Gastroesophageal sphincter (tissue), 4 donors: ENCODE measurements around the gene SLC29A3. TPM values are rescaled to one million over a fixed set of nuclear protein-coding genes. Genes with fewer than 3 reads are reported as not detected.

ENCODE experiments used
- ATAC-seq: fragments of 150-250 bp; one replicate; pipeline ENCODE4 v1.9.1; 2016; ENCODE audit warnings: mild to moderate bottlenecking, moderate library complexity
- H3K27ac ChIP-seq, 4 donors: fragments of 200-600 bp; sonication (generic) in 3 of 4; 1 replicate in 3 of 4; 2 replicates in 1 of 4; pipeline ENCODE4 v1.5.1; 2016 to 2019
- H3K27me3 ChIP-seq: fragments of 200-600 bp; sonication (generic); one replicate; pipeline ENCODE4 v1.5.1; 2019
- H3K36me3 ChIP-seq, 2 donors: fragments of 200-600 bp; sonication (generic); one replicate each; pipeline ENCODE4 v1.5.1; 2019; ENCODE audit warnings: control low read depth in 1 of 2
- H3K4me1 ChIP-seq, 3 donors: fragments of 200-600 bp; sonication (generic); 1 replicate in 2 of 3; 2 replicates in 1 of 3; pipeline ENCODE4 v1.5.1; 2016 to 2019; ENCODE audit warnings: control low read depth in 2 of 3
- H3K4me3 ChIP-seq, 2 donors: fragments of 200-600 bp; sonication (generic); one replicate each; pipeline ENCODE4 v1.5.1; 2019; ENCODE audit warnings: mild to moderate bottlenecking in 1 of 2, moderate library complexity in 1 of 2
- H3K9me3 ChIP-seq, 3 donors: fragments of 200-600 bp; sonication (generic); one replicate each; pipeline ENCODE4 v1.5.1; 2017 to 2019; ENCODE audit warnings: control low read depth in 2 of 3
- EP300 ChIP-seq: sonication (generic); formaldehyde crosslinking; IDR thresholded peaks from one replicate; pipeline ENCODE4 v1.6.1; 2017; ENCODE audit warnings: antibody characterized with exemption, mild to moderate bottlenecking
- POLR2A ChIP-seq, 2 donors: fragments of 450-650 bp; IDR thresholded peaks; one replicate each; pipeline ENCODE4 v1.6.1; 2017; ENCODE audit warnings: antibody characterized with exemption in 2 of 2, mild to moderate bottlenecking in 2 of 2, moderate library complexity in 1 of 2
- POLR2AphosphoS5 ChIP-seq: sonication (generic); formaldehyde crosslinking; IDR thresholded peaks from one replicate; pipeline ENCODE4 v1.6.1; 2017; ENCODE audit warnings: antibody characterized with exemption
- WGBS, 2 donors: methylation state at CpG; one replicate each; pipeline ENCODE4 v1.1.5; 2018; ENCODE audit warnings: low coverage in 1 of 2; 5-methylcytosine and 5-hydroxymethylcytosine counted together
- total RNA-seq, 4 donors: library from RNA; depleted of rRNA; stranded (reverse); fragments of >200 nt; gene quantifications; one replicate each; pipeline ENCODE4 v1.1.0, GENCODE V29; 2016
- TF ChIP-seq, protein P1 (sequence below), 4 experiments: fragments of 200-600 bp in 2 of 4; fragments of 450-650 bp in 2 of 4; sonication (generic) in 1 of 4; IDR thresholded peaks; one replicate each; pipeline ENCODE4 v1.5.1; 2017 to 2019; ENCODE audit warnings: antibody characterized with exemption in 4 of 4, mild to moderate bottlenecking in 2 of 4, moderate library complexity in 2 of 4

Gene SLC29A3
- total RNA-seq, 4 donors from 2014 or later, result 3.3 to 9.8 (median 4.9) TPM

DNA sequence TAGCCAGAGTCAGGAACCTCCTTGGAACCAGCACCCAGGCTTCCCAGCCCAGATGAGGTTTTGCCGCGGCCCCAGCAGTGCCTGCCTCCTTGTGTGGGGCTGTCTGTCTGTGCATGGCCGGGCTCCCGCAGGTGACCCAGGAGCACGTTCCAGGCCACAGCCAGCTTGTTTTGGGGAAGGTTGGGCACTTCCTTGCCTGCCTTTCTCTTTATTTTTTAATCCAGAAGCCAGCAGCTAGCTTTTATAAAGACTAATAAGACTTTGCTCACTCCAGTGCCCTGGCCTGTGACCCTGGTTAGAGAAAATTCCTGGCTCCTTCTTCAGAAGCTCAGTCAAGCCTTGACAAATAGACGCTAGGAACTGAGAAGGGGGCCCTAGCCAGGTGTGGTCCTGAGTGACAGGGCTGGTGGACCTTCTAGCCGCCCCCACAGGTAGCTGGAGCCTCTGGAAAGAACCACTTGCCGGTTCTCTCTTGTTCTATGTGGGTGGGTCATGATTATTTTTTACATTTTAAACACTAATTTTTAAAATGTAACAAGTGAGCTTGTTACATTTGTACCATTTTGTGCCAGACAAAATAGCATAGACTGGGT lies 837 bp downstream of the SLC29A3 start:
- no CpG with 5 or more reads among the region's 8 CpGs for WGBS, 2 donors
- H3K4me3 ChIP-seq, result peak overlapping the region; percentile 56 to 66
- H3K27me3 ChIP-seq, result no peaks in the 10 kb centered on the region
- no peak for ATAC-seq
- H3K36me3 ChIP-seq, result peaks cover 0 to 25% of the 10 kb centered on the region in 2 donors
- peak overlapping the region in 3 of 4 donors; percentile 78 to 89 (median 81) for H3K27ac ChIP-seq
- peaks cover 0 to 23% (median 9%) of the 10 kb centered on the region in 3 donors for H3K4me1 ChIP-seq
- H3K9me3 ChIP-seq, result no peaks in the 10 kb centered on the region
- no peak for TF ChIP-seq EP300
- TF ChIP-seq, protein P1, sequence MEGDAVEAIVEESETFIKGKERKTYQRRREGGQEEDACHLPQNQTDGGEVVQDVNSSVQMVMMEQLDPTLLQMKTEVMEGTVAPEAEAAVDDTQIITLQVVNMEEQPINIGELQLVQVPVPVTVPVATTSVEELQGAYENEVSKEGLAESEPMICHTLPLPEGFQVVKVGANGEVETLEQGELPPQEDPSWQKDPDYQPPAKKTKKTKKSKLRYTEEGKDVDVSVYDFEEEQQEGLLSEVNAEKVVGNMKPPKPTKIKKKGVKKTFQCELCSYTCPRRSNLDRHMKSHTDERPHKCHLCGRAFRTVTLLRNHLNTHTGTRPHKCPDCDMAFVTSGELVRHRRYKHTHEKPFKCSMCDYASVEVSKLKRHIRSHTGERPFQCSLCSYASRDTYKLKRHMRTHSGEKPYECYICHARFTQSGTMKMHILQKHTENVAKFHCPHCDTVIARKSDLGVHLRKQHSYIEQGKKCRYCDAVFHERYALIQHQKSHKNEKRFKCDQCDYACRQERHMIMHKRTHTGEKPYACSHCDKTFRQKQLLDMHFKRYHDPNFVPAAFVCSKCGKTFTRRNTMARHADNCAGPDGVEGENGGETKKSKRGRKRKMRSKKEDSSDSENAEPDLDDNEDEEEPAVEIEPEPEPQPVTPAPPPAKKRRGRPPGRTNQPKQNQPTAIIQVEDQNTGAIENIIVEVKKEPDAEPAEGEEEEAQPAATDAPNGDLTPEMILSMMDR (IDR thresholded peaks at IDR 0.05), result no peak
- TF ChIP-seq POLR2AphosphoS5, result no peak
- no peak for TF ChIP-seq POLR2A (IDR thresholded peaks at IDR 0.05)

DNA sequence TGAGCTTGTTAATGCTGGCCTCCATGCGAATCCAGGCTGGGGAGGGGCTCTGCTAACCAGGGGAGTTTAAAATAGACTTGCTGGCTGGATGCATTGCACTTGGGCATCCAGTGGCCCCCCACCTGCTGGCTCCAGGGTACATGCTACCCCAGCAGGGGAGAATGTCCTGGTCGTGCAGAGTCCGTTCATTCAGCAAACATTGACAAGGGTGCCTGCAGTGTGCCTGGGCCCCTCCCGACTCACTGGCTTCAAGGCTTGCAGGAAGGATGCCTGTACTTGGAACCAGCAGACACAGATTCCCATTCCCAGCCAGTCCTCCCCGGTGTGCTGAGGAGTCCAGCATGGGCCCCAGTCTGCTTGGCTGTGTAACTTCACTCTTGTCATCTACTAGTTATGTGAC lies 1.5 kb downstream of the SLC29A3 start:
- H3K4me1 ChIP-seq, result peaks cover 0 to 23% (median 9%) of the 10 kb centered on the region in 3 donors
- no peaks in the 10 kb centered on the region for H3K9me3 ChIP-seq
- no peak overlapping the region for H3K27ac ChIP-seq
- H3K27me3 ChIP-seq, result no peaks in the 10 kb centered on the region
- WGBS, 2 donors, result no CpG with 5 or more reads among the region's 5 CpGs
- no peak overlapping the region for H3K4me3 ChIP-seq
- no peak for ATAC-seq
- TF ChIP-seq POLR2AphosphoS5 (no peak), POLR2A (IDR thresholded peaks at IDR 0.05) (no peak), EP300 (no peak)
- TF ChIP-seq, protein P1 (IDR thresholded peaks at IDR 0.05), result no peak
- H3K36me3 ChIP-seq, result peaks cover 0 to 32% of the 10 kb centered on the region in 2 donors

DNA sequence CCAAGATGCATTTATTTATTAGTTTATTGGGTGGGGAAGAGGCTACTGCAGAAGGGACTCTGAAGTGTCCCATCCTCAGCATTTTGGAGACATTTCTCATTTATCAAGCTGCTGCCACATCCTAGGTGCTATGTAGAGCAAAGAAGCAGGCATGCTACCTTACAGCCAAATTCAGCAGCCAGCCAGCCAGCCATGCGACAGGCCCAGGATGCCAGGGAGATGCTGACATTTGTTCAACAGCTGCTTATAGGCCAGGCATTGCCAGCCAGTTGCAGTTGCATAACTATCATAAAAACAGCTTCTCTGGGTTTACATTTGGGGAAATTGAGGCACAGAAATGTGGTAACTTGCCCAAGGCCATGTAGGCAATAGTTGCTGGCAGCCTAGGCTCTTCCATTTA lies 2.3 kb downstream of the SLC29A3 start:
- Histone ChIP-seq H3K4me1 (peaks cover 0 to 23% (median 9%) of the 10 kb centered on the region in 3 donors), H3K36me3 (peaks cover 0 to 40% of the 10 kb centered on the region in 2 donors), H3K27ac (no peak overlapping the region), H3K9me3 (no peaks in the 10 kb centered on the region), H3K4me3 (no peak overlapping the region), H3K27me3 (no peaks in the 10 kb centered on the region)
- TF ChIP-seq, protein P1 (IDR thresholded peaks at IDR 0.05), result no peak
- TF ChIP-seq POLR2A (IDR thresholded peaks at IDR 0.05) (no peak), POLR2AphosphoS5 (no peak), EP300 (no peak)
- WGBS, 2 donors, result 83 to 100% methylated on average over 1 of the region's 1 CpG
- no peak for ATAC-seq

DNA sequence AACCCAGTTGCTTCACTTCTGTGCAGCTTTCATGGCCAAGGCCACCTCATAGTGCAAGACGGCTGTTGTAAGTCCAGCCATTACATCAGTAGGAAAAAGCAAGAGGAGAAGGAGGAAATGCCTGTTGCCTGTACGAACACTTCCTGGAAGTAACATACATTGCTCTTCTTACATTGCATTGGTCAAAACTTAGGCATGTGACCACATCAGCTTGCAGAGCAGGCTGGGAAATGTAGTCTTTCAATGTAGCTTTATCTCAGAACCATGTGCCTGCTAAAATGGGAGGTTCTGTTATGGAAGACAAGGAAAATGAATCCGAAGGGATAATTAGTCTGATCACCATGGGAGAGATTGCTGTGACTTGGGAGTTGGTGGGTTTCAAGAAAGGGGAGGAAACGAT lies 4.3 kb downstream of the SLC29A3 start:
- WGBS, 2 donors, result 73 to 86% methylated on average over 4 of the region's 4 CpGs
- H3K27ac ChIP-seq, result no peak overlapping the region
- TF ChIP-seq, protein P1 (IDR thresholded peaks at IDR 0.05), result no peak
- TF ChIP-seq POLR2A (IDR thresholded peaks at IDR 0.05) (no peak), POLR2AphosphoS5 (no peak), EP300 (no peak)
- peaks cover 0 to 22% (median 9%) of the 10 kb centered on the region in 3 donors for H3K4me1 ChIP-seq
- peaks cover 0 to 60% of the 10 kb centered on the region in 2 donors for H3K36me3 ChIP-seq
- no peak for ATAC-seq
- H3K9me3 ChIP-seq, result no peaks in the 10 kb centered on the region
- H3K27me3 ChIP-seq, result no peaks in the 10 kb centered on the region
- H3K4me3 ChIP-seq, result no peak overlapping the region

DNA sequence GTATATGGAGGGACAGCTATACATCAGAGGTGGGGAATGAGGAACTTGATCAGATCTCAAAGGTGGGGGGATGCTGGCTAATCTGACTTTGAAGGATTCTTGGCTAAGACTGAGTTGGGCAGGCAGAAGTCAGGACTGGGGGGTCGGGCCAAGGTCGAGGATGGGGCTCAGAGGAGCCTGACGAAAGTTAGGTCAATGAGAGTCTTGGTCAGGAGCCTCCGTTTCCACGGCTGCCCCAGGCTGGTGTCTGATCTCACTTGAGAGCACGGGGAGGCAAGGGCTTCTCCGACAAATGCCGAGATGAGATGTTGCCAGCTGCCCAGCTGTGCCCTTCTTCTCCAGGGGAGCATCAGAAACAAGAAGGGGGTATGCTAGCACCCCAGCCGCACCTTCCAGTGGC lies 5.7 kb downstream of the SLC29A3 start:
- Histone ChIP-seq H3K4me3 (no peak overlapping the region), H3K36me3 (peaks cover 0 to 74% of the 10 kb centered on the region in 2 donors), H3K9me3 (no peaks in the 10 kb centered on the region), H3K4me1 (peaks cover 0 to 13% (median 4%) of the 10 kb centered on the region in 3 donors), H3K27me3 (no peaks in the 10 kb centered on the region), H3K27ac (no peak overlapping the region)
- 89 to 100% methylated on average over 3 to 9 of the region's 9 CpGs for WGBS, 2 donors
- ATAC-seq, result no peak
- TF ChIP-seq, protein P1 (IDR thresholded peaks at IDR 0.05), result no peak
- TF ChIP-seq POLR2A (IDR thresholded peaks at IDR 0.05) (no peak), POLR2AphosphoS5 (no peak), EP300 (no peak)
